HFFc6 (cell line): Measurements from ENCODE around the gene ANKRD13D. TPM values are rescaled to one million over a fixed set of nuclear protein-coding genes. Genes with fewer than 3 reads are reported as not detected.

Source experiments
- DNase-seq: peaks from one replicate; pipeline ENCODE4 v3.0.0-alpha.2; 2018
- H3K27ac Mint-ChIP-seq: 2 replicates; pipeline ENCODE4 v1.8.0; 2020; ENCODE audit warnings: mild to moderate bottlenecking, mixed read lengths
- H3K27me3 Mint-ChIP-seq: 2 replicates; pipeline ENCODE4 v1.8.0; 2021; ENCODE audit warnings: mild to moderate bottlenecking, moderate library complexity, mixed read lengths; ENCODE audit not compliant: insufficient read depth
- H3K36me3 Mint-ChIP-seq: 2 replicates; pipeline ENCODE4 v1.8.0; 2021; ENCODE audit warnings: low read depth, mixed read lengths
- H3K4me1 Mint-ChIP-seq: 2 replicates; pipeline ENCODE4 v1.8.0; 2020; ENCODE audit warnings: low read depth, mixed read lengths
- H3K4me3 Mint-ChIP-seq: 2 replicates; pipeline ENCODE4 v1.8.0; 2020; ENCODE audit warnings: mild to moderate bottlenecking, moderate library complexity, mixed read lengths
- H3K9me3 Mint-ChIP-seq: 2 replicates; pipeline ENCODE4 v1.8.0; 2020; ENCODE audit warnings: mild to moderate bottlenecking, mixed read lengths
- total RNA-seq, 6 experiments: library from RNA; stranded (reverse); fragmentation: NEBNext Ultra II Directional; extraction: Animal tissue kit (Norgen Biotek cat#: 25700); gene quantifications; 2 replicates in 1 of 6; 3 replicates in 5 of 6; pipeline ENCODE4 v1.2.3, GENCODE V29; 2021
- TF ChIP-seq, protein P1 (sequence below): fragments of 200-600 bp; sonication (generic); IDR thresholded peaks from 2 replicates; pipeline ENCODE4 v1.5.0; 2021; ENCODE audit warnings: antibody characterized with exemption, mild to moderate bottlenecking

The ANKRD13D gene
- total RNA-seq, 6 experiments from 2014 or later, result 24.7 to 34.6 (median 26.4) TPM

DNA sequence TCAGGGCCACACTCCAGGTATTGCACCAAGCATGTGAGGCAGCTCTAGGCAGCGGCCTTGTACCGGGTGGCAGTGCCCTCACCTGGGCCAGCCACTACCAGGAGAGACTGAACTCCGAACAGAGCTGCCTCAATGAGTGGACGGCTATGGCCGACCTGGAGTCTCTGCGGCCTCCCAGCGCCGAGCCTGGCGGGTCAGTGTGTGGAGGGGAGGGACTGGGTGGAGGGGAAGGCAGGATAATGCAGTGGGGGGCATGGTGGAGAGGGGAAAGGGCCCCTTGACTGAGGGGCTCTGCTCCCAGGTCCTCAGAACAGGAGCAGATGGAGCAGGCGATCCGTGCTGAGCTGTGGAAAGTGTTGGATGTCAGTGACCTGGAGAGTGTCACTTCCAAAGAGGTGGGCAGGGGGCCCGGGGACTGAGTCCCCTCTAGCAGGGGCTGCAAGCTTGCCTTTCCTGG is 18.5 kb downstream of the ANKRD13D start:
- peaks cover 5% of the 10 kb centered on the region; the same call in 1 of the 2 replicates for H3K4me1 Mint-ChIP-seq
- TF ChIP-seq, protein P1, sequence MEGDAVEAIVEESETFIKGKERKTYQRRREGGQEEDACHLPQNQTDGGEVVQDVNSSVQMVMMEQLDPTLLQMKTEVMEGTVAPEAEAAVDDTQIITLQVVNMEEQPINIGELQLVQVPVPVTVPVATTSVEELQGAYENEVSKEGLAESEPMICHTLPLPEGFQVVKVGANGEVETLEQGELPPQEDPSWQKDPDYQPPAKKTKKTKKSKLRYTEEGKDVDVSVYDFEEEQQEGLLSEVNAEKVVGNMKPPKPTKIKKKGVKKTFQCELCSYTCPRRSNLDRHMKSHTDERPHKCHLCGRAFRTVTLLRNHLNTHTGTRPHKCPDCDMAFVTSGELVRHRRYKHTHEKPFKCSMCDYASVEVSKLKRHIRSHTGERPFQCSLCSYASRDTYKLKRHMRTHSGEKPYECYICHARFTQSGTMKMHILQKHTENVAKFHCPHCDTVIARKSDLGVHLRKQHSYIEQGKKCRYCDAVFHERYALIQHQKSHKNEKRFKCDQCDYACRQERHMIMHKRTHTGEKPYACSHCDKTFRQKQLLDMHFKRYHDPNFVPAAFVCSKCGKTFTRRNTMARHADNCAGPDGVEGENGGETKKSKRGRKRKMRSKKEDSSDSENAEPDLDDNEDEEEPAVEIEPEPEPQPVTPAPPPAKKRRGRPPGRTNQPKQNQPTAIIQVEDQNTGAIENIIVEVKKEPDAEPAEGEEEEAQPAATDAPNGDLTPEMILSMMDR, result no peak
- H3K4me3 Mint-ChIP-seq, result no peak overlapping the region
- no peak overlapping the region for H3K27ac Mint-ChIP-seq
- no peaks in the 10 kb centered on the region; the same call in 1 of the 2 replicates for H3K36me3 Mint-ChIP-seq
- no peaks in the 10 kb centered on the region for H3K9me3 Mint-ChIP-seq
- H3K27me3 Mint-ChIP-seq, result no peaks in the 10 kb centered on the region
- no peak for DNase-seq

DNA sequence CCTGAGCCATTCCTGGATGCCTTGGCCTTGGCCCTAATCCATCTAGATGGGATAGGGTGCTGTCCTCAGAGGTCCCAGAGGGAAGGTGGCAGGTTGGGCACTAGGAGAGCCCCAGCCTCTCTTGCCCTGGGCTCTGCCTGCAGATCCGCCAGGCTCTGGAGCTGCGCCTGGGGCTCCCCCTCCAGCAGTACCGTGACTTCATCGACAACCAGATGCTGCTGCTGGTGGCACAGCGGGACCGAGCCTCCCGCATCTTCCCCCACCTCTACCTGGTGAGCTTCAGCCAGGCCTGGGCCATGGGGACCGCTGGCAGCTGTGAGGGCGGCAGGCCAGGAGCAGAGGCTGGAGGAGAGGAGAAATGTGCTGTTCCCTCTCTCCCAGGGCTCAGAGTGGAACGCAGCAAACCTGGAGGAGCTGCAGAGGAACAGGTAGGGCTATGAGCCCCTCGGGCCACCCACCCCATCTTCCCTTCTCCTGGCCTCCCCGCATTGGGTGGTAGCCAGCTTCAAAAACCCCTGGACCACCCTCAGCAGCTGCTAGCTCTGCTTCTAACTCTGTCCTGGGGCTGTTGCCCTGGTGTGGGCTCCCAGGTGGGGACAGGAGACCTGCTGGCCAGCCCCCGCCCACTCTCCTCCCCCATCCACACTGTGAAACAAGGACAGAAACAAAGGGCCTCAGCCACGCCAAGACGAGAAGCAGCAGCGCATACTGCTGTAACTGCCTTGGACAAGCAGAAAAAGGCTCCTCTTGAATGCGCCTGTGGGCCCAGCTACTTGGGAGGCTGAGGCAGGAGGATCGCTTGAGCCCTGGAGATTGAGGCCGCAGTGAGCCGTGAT is 19.1 kb downstream of the ANKRD13D start:
- no peak for DNase-seq
- Mint-ChIP-seq H3K36me3 (no peaks in the 10 kb centered on the region; the same call in 1 of the 2 replicates), H3K27ac (no peak overlapping the region), H3K9me3 (no peaks in the 10 kb centered on the region), H3K4me1 (0 out of 2 replicates have a peak, but pooled peaks cover 5% of the 10 kb centered on the region), H3K27me3 (no peaks in the 10 kb centered on the region), H3K4me3 (no peak overlapping the region)
- TF ChIP-seq, protein P1, result no peak

DNA sequence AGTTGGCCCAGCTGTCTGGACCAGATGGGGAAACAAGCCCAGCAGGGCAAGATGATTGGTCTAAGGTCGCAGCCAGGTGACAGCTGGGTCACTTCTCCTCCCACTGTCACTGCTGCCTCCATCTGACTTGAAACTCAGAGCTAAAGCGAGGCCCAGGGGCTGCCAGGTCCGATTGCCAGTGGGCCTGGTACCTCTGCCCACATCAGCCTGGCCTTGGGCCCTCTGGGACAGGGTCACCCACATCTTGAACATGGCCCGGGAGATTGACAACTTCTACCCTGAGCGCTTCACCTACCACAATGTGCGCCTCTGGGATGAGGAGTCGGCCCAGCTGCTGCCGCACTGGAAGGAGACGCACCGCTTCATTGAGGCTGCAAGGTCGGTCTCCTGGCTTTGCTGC is 20.1 kb downstream of the ANKRD13D start:
- 0 out of 2 replicates have a peak, but pooled peaks cover 5% of the 10 kb centered on the region for H3K4me1 Mint-ChIP-seq
- no peaks in the 10 kb centered on the region; the same call in 1 of the 2 replicates for H3K36me3 Mint-ChIP-seq
- H3K4me3 Mint-ChIP-seq, result no peak overlapping the region
- no peak for DNase-seq
- TF ChIP-seq, protein P1, result no peak
- no peak overlapping the region for H3K27ac Mint-ChIP-seq
- H3K9me3 Mint-ChIP-seq, result no peaks in the 10 kb centered on the region
- no peaks in the 10 kb centered on the region for H3K27me3 Mint-ChIP-seq

DNA sequence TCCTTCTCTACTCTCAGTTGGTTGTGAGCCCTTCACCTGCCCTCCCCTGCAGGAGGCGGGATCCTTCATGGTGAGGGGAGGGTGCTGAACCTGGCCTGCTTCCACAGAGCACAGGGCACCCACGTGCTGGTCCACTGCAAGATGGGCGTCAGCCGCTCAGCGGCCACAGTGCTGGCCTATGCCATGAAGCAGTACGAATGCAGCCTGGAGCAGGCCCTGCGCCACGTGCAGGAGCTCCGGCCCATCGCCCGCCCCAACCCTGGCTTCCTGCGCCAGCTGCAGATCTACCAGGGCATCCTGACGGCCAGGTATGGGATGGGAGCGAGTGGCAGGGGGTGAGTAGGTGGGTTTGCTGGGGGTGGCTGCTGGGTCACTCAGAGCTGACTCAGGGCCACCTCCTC is 20.6 kb downstream of the ANKRD13D start:
- Mint-ChIP-seq H3K27ac (no peak overlapping the region), H3K36me3 (no peaks in the 10 kb centered on the region; the same call in 1 of the 2 replicates), H3K4me3 (no peak overlapping the region), H3K9me3 (no peaks in the 10 kb centered on the region), H3K27me3 (no peaks in the 10 kb centered on the region), H3K4me1 (0 out of 2 replicates have a peak, but pooled peaks cover 2% of the 10 kb centered on the region)
- DNase-seq, result no peak
- TF ChIP-seq, protein P1, result no peak

DNA sequence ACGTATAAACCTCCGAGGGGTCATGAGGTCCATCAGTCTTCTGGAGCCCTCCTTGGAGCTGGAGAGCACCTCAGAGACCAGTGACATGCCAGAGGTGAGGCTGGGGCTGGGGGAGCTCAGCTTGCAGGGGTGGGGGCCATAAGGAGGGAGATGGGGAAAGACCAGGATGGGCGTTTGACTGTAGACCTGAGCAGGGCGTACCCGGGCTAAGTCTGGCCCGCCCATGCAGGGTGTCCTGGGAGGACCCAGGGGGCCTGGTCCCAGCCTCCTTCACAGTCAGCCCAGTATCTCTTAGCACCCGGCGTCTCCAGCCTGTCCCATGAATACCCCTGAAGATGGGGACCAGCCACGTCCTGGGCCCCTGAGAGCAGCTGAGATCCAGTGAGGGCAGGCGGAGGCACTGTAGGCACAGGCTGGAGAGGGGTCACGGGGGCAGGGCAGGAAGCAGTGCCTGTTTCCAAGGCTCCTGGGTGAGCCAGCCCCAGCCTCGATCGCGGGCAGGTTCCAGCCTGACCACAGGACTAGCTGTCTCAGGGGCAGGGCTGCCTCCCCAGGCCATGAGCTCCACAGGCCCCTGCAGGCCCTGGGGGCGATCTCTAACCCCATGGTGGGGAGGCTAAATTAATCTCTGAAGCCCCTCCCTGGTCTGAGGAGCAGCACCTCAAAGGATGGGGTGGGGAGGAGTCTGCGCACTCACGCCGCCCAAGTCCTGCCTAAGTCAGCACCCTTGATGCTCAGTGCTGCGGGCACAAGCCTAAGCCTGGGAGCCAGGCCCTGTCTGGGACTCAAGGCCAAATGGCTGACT is 21.3 kb downstream of the ANKRD13D start:
- Mint-ChIP-seq H3K4me1 (no peaks in the 10 kb centered on the region), H3K9me3 (no peaks in the 10 kb centered on the region), H3K27me3 (no peaks in the 10 kb centered on the region), H3K4me3 (no peak overlapping the region), H3K36me3 (no peaks in the 10 kb centered on the region), H3K27ac (no peak overlapping the region)
- DNase-seq, result no peak
- TF ChIP-seq, protein P1, result no peak
